HG03460 (cell line): Measurements from ENCODE around the gene MAK.
"Not testable (repeated sequence)": the region's sequence is repeated elsewhere in the genome, so short reads cannot be mapped to it uniquely, and the experiment has no call there.

Experiments
- ATAC-seq: cut with Tn5 transposase; IDR thresholded peaks from one replicate; pipeline ENCODE4 v1.9.1; 2021; ENCODE audit not compliant: unreplicated experiment

Gene MAK

DNA sequence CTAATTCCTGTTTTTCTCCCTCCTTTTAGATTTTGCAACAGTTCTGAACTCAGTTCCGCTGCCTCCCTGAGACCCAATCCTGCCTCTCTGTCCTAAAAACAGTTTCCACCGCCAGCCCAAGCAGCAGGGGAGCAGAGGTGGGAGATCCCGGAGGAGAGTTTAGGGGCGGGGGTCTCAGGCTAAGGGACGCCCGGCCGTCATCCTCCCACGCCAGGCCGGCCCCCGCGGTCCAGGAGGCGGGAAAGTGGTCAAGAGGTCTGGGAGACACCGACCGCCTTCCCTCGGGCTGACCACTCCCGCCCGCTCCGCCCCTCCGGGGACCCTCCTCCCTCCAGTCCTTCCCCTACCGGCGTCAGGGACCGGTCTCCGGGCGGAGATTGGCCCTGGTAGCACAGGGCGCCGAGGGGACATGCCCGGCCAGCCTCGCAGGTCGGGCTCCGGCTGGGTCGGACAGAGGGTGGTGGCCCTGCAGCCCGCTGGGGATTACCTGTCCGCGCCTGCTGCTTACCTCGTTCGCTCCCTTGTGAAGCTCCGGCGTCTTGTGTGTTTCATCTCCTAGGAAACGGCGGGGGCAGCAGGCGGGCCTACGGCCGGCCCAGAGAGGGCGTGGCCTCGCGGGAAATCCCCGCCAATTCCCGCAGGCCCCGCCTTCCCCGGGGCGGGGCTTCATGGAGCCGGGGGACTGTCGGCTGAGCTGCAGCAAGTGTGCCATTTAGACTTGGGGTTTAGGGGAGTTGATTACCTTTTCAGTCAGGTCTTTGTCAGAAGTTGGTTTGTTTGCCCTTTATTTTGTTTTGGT is at the start of gene MAK:
Gene MAK (minus strand): TSS at position 545 of the 799 bp plus-strand sequence. CDS start 7,891 bp downstream, outside the sequence.
- peak; percentile 82 for ATAC-seq

- ATAC-seq = peak; percentile 59
Observed at GRCh38 chr6:10886691-10887502, 48.6 kb upstream of the MAK start, which contains the start of gene SYCP2L. Gene SYCP2L (plus strand): TSS chr6:10887052. CDS start chr6:10887127, 75 bp downstream.

DNA sequence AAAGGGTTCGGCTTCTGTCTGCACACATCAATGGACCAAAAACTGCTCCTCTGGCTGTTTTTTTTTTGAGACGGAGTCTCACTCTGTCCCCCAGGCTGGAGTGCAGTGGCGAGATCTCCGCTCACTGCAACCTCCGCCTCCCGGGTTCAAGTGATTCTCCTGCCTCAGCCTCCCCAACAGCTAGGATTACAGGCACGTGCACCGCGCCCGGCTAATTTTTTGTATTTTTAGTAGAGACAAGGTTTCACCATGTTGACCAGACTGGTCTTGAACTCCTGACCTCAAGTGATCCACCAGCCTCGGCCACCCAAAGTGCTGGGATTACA is 48.0 kb upstream of the MAK start:
- not testable (repeated sequence) for ATAC-seq

- ATAC-seq = no peak
Observed at GRCh38 chr6:10884245-10884972, 46.1 kb upstream of the MAK start.

- ATAC-seq = no peak
Observed at GRCh38 chr6:10883312-10884244, 45.2 kb upstream of the MAK start.

- ATAC-seq = no peak
Observed at GRCh38 chr6:10882657-10883171, 44.4 kb upstream of the MAK start.

DNA sequence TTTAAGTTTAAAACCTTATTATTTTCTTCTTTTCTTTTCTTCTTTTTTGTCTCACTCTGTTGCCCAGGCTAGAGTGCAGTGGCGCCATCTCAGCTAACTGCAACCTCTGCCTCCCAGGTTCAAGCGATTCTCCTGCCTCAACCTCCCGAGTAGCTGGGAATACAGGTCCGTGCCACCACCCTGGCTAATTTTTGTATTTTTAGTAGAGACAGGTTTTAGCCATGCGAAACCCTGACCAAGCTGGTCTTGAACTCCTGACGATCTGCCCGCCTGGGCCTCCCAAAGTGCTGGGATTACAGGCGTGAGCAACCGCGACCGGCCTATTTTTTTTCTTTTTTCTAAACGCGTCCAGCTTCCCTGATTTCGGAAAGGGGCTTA is 43.9 kb upstream of the MAK start:
- ATAC-seq = not testable (repeated sequence)

GRCh38 chr6:10880366-10880765 is 42.0 kb upstream of the MAK start:
- ATAC-seq = no peak

- no peak for ATAC-seq
Observed at GRCh38 chr6:10877871-10878270, 39.5 kb upstream of the MAK start.

- no peak for ATAC-seq
Observed at GRCh38 chr6:10877012-10877411, 38.7 kb upstream of the MAK start.

DNA sequence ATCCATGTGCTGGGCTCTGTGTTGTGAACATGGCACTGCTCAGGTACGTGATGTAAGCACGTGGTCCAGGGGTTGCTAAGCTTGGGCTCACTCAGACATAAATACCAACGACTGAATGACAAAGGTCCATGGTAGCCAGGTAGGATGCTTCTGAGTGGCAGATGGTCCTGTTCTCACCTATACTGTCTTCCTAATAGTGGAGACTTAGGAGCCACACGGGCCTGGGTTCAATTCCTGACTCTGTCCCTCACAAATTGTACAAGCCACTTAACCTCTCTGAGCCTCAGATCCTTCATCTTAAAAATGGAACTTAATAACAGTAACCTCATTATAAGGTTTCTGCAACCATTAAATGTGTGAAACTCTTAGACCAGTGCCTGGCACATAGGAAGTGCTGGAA is 36.7 kb upstream of the MAK start:
- ATAC-seq = no peak

GRCh38 chr6:10874207-10874606 is 35.9 kb upstream of the MAK start:
- ATAC-seq = no peak

DNA sequence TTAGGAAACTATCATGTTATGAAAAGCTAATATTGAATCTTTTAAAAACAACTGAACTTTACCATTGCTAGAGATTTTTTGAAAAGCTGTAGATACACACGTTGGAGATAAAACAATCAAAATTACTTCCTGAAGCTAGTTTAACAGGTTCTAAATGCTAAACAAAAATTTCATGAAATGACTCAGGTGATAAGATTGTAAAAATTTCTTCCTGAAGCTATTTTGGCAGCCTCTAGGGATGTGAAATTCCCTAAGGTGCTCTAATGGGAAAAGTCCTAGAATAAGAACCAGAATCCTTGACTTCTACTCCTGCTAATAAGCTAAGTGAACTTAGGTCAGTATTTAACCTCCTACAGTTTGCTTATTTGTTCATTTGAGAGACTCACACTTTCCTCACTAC is 35.0 kb upstream of the MAK start:
- no peak for ATAC-seq

- ATAC-seq = no peak
Observed at GRCh38 chr6:10867952-10868351, 29.6 kb upstream of the MAK start.

- not testable (repeated sequence) for ATAC-seq
Observed at GRCh38 chr6:10866709-10867108, 28.4 kb upstream of the MAK start.

DNA sequence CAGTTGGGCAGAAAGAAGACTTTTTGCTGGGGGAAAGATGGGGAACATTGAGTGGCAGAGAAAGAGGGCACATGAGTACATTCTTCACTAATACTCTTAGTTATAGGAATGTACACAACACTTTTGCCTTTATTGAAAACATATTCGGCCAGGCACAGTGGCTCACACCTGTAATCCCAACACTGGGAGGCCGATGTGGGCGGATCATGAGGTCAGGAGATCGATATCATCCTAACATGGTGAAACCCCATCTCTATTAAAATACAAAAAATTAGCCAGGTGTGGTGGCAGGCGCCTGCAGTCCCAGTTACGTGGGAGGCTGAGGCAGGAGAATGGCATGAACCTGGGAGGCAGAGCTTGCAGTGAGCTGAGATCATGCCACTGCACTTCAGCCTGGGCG is 24.7 kb upstream of the MAK start:
- not testable (repeated sequence) for ATAC-seq

DNA sequence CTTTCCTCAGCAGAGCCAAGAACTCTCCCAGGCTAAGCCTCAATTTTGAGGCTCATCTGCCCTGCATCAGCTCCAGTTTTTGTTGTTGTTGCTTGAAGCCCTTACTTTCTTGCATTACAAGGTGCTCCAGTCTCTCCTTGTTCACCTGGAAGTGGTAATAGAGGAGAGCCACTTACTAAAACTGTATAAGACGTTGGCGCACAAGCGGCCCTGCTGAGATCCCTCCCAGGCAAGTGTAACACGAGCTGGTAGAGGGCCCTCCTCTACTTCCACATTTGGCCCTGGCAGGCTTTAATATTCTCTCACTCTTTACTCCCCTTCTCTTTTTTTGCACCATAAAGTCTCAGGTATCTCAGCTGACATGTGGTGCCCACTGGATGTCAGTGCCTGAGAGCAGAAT is 24.0 kb upstream of the MAK start:
- no peak for ATAC-seq

DNA sequence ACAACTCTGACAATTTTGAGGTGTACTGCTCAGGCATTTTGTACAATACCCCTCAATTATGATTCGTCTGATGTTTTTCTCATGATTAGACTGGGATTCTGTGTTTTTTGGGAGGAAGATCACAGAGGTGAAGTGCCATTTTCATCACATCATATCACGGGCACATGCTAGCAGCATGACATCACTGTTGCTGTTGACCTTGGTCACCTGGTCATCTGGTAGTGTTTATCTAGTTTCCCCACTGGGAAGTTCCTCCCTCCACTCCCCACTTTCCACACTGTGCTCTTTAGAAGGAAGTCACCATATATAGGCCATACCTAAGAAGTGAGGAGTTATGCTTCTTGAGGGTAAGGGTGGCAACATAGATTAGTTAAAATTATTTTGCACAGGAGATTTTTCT is 22.7 kb upstream of the MAK start:
- no peak for ATAC-seq

GRCh38 chr6:10857259-10857658 is 18.9 kb upstream of the MAK start:
- no peak for ATAC-seq

GRCh38 chr6:10854922-10855632 is 16.7 kb upstream of the MAK start:
- no peak for ATAC-seq
